Stimulated activated naive B cell treated with anti-CD40 and anti-IgM and Interleukin-4, amounts not matched to agents 10 μg/mL and 1 μg/mL and 100 μg/mL, for 72 hours (primary cell): Measurements from ENCODE around the gene LRRC32.
A peak's percentile ranks its signal among the peaks of the same experiment; 100 is the strongest.
"Not testable (repeated sequence)": the region's sequence is repeated elsewhere in the genome, so short reads cannot be mapped to it uniquely, and the experiment has no call there.

ENCODE experiments used
- ATAC-seq, 2 donors: fragments of 150-1000 bp; cut with Tn5 transposase; replicated peaks; 2 replicates each; pipeline ENCODE4 v1.10.0; 2021; ENCODE audit warnings: moderate library complexity in 1 of 2
- DNase-seq: peaks from one replicate; pipeline ENCODE4 v3.0.0; 2021
- H3K27ac Mint-ChIP-seq: one replicate; pipeline ENCODE4 v1.8.0; 2022; ENCODE audit warnings: mild to moderate bottlenecking, mixed read lengths
- H3K27me3 Mint-ChIP-seq, 2 donors: one replicate each; pipeline ENCODE4 v1.8.0; 2022; ENCODE audit warnings: mixed read lengths in 2 of 2
- H3K36me3 Mint-ChIP-seq, 2 donors: one replicate each; pipeline ENCODE4 v1.8.0; 2022; ENCODE audit warnings: mixed read lengths in 2 of 2, mild to moderate bottlenecking in 1 of 2
- H3K4me1 Mint-ChIP-seq, 2 donors: one replicate each; pipeline ENCODE4 v1.8.0; 2022; ENCODE audit warnings: mixed read lengths in 2 of 2, mild to moderate bottlenecking in 1 of 2
- H3K4me3 Mint-ChIP-seq, 2 donors: one replicate each; pipeline ENCODE4 v1.8.0; 2022; ENCODE audit warnings: mild to moderate bottlenecking in 2 of 2, mixed read lengths in 2 of 2, moderate library complexity in 1 of 2
- H3K9me3 Mint-ChIP-seq, 2 donors: one replicate each; pipeline ENCODE4 v1.8.0; 2022; ENCODE audit warnings: mixed read lengths in 2 of 2, mild to moderate bottlenecking in 1 of 2

LRRC32 gene

GRCh38 chr11:76613901-76614300 lies 56.6 kb downstream of the LRRC32 start:
- no peak for DNase-seq
- peaks cover 1 to 4% of the 10 kb centered on the region in 2 donors for H3K9me3 Mint-ChIP-seq
- H3K36me3 Mint-ChIP-seq: peaks cover 14 to 38% of the 10 kb centered on the region in 2 donors
- peaks cover 8 to 24% of the 10 kb centered on the region in 2 donors for H3K27me3 Mint-ChIP-seq
- no peak for ATAC-seq
- peak overlapping the region; percentile 56 for H3K27ac Mint-ChIP-seq
- no peak overlapping the region for H3K4me3 Mint-ChIP-seq
- peaks cover 36 to 60% of the 10 kb centered on the region in 2 donors for H3K4me1 Mint-ChIP-seq

- H3K36me3 Mint-ChIP-seq: peaks cover 14 to 36% of the 10 kb centered on the region in 2 donors
- peaks cover 8 to 28% of the 10 kb centered on the region in 2 donors for H3K27me3 Mint-ChIP-seq
- H3K4me1 Mint-ChIP-seq: peaks cover 35 to 62% of the 10 kb centered on the region in 2 donors
- H3K4me3 Mint-ChIP-seq: no peak overlapping the region
- peaks cover 0 to 2% of the 10 kb centered on the region in 2 donors for H3K9me3 Mint-ChIP-seq
- no peak for DNase-seq
- ATAC-seq: no peak
- H3K27ac Mint-ChIP-seq: no peak overlapping the region
Observed at GRCh38 chr11:76612226-76612625, 58.3 kb downstream of the LRRC32 start.

DNA sequence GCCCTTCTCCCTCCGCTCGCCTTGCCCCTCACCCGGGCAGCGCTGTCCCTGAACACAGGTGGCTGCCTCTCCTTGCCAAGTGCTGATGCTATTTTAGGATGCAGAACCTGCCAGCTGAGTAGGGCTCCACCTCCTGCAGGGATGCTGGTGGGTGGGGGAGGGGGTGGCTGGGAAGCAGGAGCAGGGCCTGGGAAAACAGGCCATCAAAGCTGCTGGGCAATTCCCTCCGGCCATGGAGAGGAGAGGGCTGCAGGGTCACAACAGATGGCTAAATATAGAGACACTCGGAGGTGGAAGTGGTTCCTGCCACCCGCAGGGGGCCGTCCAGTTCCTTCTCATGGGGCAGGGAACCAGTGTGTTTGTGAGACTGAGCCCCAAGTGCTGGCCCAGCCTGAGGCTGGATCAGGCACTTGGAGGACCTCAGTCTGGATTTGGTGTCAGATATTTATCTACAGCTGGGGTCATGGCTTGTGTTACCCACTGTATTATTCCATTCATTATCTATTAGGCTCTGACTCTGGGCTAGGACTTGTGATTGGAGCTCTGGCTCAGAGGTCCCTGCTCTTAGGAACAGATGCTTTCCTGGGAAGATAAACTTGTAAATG lies 59.6 kb downstream of the LRRC32 start:
- Mint-ChIP-seq H3K27ac (peak overlapping the region; percentile 71), H3K4me1 (peaks cover 34 to 62% of the 10 kb centered on the region in 2 donors), H3K9me3 (peaks cover 0 to 2% of the 10 kb centered on the region in 2 donors), H3K36me3 (peaks cover 18 to 37% of the 10 kb centered on the region in 2 donors), H3K4me3 (no peak overlapping the region), H3K27me3 (peaks cover 0 to 17% of the 10 kb centered on the region in 2 donors)
- peak; percentile 65 to 77 for ATAC-seq
- no peak for DNase-seq

DNA sequence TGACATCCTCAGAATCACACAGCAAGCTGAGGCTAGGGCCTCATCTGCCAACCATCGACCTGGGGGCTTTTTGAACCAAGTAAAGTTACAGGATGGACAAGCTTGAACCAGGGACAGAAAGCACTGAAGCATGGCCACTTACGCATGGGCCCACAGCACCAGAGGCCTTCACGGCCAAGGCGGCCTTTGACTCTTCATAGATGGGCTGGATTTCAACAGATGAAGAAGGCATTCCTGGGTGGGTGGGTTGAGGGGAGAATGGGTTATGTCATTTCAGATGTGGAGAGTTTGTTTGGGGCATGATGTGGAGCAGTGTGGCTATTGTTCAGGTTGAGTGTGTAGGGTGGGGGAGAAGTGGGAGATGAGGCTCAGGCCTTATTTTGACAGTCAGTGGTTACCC lies 60.2 kb downstream of the LRRC32 start:
- H3K4me1 Mint-ChIP-seq: peaks cover 31 to 58% of the 10 kb centered on the region in 2 donors
- H3K4me3 Mint-ChIP-seq: no peak overlapping the region
- peaks cover 0 to 14% of the 10 kb centered on the region in 2 donors for H3K27me3 Mint-ChIP-seq
- no peak overlapping the region for H3K27ac Mint-ChIP-seq
- no peak for ATAC-seq
- peaks cover 0 to 2% of the 10 kb centered on the region in 2 donors for H3K9me3 Mint-ChIP-seq
- H3K36me3 Mint-ChIP-seq: peaks cover 18 to 33% of the 10 kb centered on the region in 2 donors
- no peak for DNase-seq

- peaks cover 31 to 53% of the 10 kb centered on the region in 2 donors for H3K4me1 Mint-ChIP-seq
- H3K4me3 Mint-ChIP-seq: no peak overlapping the region
- no peak overlapping the region for H3K27ac Mint-ChIP-seq
- peaks cover 0 to 12% of the 10 kb centered on the region in 2 donors for H3K27me3 Mint-ChIP-seq
- H3K36me3 Mint-ChIP-seq: peaks cover 18 to 30% of the 10 kb centered on the region in 2 donors
- DNase-seq (no peak), ATAC-seq (no peak)
- H3K9me3 Mint-ChIP-seq: peaks cover 0 to 2% of the 10 kb centered on the region in 2 donors
Observed at GRCh38 chr11:76609736-76610370, 60.7 kb downstream of the LRRC32 start.

GRCh38 chr11:76608879-76609460 lies 61.6 kb downstream of the LRRC32 start:
- DNase-seq, H3K27ac Mint-ChIP-seq, H3K9me3 Mint-ChIP-seq, ATAC-seq, H3K4me3 Mint-ChIP-seq: not testable (repeated sequence)
- H3K4me1 Mint-ChIP-seq: peaks cover 34 to 44% of the 10 kb centered on the region in 2 donors
- peaks cover 18 to 30% of the 10 kb centered on the region in 2 donors for H3K36me3 Mint-ChIP-seq
- H3K27me3 Mint-ChIP-seq: peaks cover 0 to 17% of the 10 kb centered on the region in 2 donors

DNA sequence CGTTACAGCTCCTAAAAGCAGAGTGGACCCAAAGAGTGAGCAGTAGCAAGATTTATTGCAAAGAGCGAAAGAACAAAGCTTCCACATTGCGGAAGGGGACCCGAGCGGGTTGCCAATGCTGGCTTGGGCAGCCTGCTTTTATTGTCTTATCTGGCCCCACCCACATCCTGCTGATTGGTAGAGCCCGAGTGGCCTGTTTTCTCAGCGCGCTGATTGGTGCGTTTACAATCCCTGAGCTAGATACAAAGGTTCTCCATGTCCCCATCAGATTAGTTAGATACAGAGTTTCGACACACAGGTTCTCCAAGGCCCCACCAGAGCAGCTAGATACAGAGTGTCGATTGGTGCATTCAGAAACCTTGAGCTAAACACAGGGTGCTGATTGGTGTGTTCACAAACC lies 62.3 kb downstream of the LRRC32 start:
- not testable (repeated sequence) for H3K4me3 Mint-ChIP-seq, DNase-seq, ATAC-seq, H3K9me3 Mint-ChIP-seq, H3K27ac Mint-ChIP-seq
- Mint-ChIP-seq H3K36me3 (peaks cover 18 to 30% of the 10 kb centered on the region in 2 donors), H3K4me1 (peaks cover 34 to 46% of the 10 kb centered on the region in 2 donors), H3K27me3 (peaks cover 0 to 21% of the 10 kb centered on the region in 2 donors)
